Limb (tissue), 2 donors: Measurements from ENCODE around the gene METAP1.
"Not testable (repeated sequence)": the region's sequence is repeated elsewhere in the genome, so short reads cannot be mapped to it uniquely, and the experiment has no call there.

Source experiments
- DNase-seq, 2 donors: peaks; one replicate each; pipeline ENCODE4 v3.0.0-alpha.2; 2016; ENCODE audit errors: extremely low spot score in 2 of 2

Gene METAP1

DNA sequence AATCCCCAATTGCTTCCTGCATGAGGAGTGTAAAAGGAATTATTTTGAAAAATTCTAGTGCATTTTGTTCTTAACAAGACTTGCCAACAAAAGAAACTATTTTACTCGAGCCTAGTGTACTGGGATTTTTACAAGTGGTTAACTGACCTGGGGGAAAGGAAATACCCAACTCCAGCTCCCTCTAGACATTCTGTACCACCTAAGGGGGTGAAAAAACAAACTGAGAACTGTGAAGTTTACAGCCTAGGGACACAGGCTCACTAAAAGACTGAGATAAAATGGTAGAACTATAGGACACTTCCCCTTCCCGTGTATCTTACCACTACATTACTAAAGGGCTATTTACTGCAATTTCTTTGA is 95.7 kb downstream of the METAP1 start:
- DNase-seq = no peak

DNA sequence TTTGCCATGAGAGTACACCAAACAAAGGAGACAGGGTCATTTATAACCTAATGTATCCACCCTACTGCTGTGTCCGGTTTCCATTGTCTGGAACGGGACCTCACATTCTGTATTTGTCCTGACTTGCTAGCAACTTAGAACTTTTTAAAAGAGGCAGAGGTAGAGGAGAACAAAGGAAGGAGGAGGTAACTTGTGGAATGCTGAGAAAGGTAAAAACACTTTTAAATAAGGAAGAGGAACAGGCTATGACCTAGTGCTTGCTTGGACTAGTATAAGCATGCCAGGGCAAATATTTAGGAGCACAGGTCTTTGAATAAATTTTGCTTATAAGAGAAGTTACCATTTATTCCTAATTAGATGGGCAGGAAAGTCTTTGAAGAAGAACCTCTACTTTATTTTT is 96.3 kb downstream of the METAP1 start:
- not testable (repeated sequence) for DNase-seq

DNA sequence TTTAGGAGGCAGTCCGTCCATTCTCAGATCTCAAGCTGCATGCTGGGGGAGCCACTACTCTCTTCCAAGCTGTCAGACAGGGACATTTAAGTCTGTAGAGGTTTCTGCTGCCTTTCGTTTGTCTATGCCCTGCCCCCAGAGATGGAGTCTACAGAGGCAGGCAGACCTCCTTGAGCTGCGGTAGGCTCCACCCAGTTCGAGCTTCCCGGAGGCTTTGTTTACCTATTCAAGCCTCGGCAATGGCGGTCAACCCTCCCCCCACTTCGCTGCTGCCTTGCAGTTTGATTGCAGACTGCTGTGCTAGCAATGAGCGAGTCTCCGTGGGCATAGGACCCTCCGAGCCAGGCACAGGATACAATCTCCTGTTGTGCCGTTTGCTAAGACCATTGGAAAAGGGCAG is 103.8 kb downstream of the METAP1 start:
- DNase-seq = no peak

DNA sequence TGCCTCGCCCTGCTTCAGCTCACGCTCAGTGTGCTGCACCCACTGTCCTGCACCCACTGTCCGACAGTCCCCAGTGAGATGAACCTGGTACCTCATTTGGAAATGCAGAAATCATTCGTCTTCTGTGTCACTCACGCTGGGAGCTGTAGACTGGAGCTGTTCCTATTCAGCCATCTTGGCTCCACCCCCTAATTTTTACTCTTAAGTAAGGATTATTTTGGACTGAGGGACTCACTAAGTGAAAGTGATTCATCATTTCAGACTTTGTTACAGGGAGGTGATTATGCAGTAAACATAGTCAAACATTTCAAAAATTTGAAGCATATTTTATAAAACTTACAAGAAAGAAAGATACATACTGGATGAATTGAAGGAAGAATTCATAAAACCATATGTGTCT is 104.3 kb downstream of the METAP1 start:
- DNase-seq = not testable (repeated sequence)

DNA sequence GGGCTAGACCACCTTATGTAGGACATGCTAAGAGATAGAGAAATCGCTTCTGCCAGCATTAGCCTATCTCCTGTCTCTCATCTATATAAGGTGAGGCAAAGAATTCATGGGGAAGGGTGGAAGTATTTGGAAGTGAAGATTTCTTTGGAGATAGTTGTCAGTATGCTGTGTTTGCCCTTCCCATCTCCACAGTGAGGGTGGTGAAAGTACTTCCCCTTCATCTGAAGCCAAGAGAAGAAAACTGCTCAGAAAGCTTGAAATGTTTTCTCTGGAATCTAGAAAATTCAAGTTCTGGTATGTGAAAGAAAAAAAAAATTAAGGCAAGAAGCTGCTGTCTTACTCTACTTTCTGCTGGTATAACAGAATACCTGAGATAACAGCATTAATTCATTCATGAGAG is 105.4 kb downstream of the METAP1 start:
- DNase-seq = no peak

DNA sequence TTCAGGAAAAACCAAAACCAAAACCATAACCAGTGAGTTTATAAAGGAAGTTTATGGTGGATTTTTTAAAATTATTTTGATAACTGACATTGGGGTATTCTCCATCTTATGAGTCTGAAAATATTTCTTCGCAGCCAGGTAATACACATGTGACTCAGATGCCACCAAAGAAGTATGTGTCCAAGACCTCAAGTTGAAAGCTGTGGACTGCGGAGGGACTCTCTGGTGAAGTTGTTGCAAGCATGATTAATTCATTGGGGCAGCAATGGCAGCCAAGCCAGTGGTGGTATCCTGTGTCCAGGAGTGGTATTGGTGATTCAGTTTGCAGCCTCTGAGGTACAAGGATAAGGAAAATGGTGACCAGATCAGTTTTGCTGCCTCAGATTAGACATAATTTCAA is 107.1 kb downstream of the METAP1 start:
- no peak for DNase-seq

DNA sequence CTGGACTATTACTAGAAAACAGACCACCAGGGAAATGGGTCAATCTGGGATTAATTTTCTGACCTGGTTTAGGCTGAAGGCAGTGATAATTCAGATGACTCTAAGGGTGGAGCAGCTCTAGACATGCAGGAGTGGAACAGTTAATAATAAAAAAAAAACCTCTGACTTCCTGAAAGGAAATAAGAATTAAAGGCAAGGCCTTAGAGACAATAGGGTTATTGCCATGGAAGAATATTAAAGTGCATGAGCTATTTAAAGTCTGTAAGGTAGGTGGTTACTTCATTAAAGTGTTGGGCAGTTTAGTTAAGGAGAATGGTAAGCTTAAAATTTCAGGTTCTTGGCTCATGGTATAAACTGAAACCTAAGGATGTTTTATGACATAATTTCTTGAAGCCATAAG is 107.6 kb downstream of the METAP1 start:
- DNase-seq = no peak

DNA sequence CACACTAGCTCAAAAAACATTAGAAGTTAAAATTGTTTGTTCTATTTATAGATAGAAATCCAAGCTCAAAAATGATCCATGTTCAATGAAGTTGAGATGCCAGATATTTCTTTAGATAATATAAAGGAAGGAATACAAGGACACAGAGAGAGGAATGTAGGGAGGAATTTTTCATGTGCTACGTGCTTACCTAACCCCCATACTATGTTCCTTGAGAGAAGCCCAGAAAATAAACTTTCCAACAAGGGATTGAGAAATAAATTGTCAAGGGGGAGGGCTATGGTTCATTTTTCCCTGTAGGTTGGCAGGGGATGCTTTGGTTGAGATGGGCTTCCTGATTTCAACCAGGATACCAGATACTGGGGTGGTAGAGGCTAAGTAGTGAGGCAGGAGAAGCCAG is 108.6 kb downstream of the METAP1 start:
- no peak for DNase-seq

DNA sequence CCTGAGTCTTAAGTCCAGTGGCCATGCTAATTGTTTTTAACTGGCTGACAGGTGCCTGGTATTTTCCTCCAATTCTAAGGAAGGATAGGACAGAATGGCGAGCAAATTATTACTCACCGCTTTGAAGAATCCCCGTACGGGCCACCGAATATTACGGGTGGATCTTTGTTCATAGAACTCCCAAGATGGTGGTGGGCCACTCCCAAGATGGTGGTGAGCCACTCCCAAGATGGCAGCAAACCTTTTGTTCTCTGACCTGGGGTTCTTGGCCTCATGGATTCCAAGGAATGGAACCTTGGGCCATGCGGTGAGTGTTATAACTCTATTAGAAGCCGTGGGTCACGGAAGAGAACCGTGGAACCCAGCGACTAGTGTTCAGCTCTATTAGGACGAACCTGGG is 113.8 kb downstream of the METAP1 start:
- not testable (repeated sequence) for DNase-seq
